Right forelimb (tissue), 1 donor: ENCODE measurements around the gene C3AR1.
A peak's percentile ranks its signal among the peaks of the same experiment; 100 is the strongest.
"Not testable (repeated sequence)": the region's sequence is repeated elsewhere in the genome, so short reads cannot be mapped to it uniquely, and the experiment has no call there.

Experiments
- DNase-seq: peaks from one replicate; pipeline ENCODE4 v3.0.0-alpha.2; 2018

Gene C3AR1

GRCh38 chr12:8065991-8066594 is at the start of gene C3AR1:
Gene C3AR1 (minus strand): TSS chr12:8066359. CDS start chr12:8060185, 6,174 bp downstream.
- DNase-seq: no peak

GRCh38 chr12:8113117-8113516 is 47.0 kb upstream of the C3AR1 start:
- DNase-seq: not testable (repeated sequence)

- DNase-seq: peak; percentile 79
Observed at GRCh38 chr12:8108808-8109398, 42.7 kb upstream of the C3AR1 start.

DNA sequence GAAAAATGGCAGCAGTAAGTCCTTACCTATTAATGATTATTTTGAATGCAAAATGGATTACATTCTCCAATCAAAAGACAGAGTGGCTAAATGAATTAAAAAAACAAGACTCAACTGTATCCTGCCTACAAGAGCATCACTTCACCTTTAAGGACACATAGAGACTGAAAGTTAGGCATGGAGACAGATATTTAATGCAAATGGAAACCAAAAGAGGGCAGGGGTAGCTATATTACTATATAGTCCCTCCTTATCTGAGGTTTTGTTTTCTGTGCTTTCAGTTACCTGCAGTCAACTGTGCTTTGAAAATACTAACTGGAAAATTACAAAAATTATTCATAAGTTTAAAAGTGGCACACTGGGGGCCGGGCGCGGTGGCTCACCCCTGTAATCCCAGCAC is 33.1 kb upstream of the C3AR1 start:
- DNase-seq: no peak

DNA sequence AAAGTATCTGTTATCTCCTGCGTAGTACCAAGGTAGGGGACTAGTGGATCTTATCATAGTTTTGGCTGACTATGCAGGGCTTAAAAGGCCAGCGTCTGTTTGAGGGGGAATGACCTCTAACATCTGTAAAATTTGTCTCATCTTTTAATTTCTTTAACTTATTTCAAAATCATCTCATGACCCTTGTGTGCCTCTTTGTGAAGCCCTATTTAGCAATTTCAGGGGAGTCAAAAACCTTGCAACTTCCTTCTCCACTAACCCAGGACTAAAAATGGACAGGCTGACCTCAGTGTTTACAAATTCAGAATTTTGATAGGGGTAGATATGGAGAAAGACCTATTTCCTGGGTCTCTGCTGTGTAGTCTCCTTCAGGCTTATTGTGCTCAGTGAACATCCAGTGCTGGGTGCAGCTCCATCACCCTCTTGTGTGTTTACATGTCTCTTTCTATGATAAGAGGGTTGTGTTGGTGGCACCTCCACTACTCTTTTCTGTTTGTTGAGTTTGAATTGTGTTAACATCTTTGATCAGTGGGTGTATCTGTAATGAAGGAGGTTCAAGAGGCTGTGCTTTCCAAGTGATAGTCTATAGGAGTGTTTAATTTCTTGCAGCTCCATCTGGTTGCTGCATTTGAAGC is 30.2 kb upstream of the C3AR1 start:
- DNase-seq: no peak

- DNase-seq: no peak
Observed at GRCh38 chr12:8093291-8093690, 27.1 kb upstream of the C3AR1 start.

- DNase-seq: no peak
Observed at GRCh38 chr12:8089716-8090115, 23.6 kb upstream of the C3AR1 start.

DNA sequence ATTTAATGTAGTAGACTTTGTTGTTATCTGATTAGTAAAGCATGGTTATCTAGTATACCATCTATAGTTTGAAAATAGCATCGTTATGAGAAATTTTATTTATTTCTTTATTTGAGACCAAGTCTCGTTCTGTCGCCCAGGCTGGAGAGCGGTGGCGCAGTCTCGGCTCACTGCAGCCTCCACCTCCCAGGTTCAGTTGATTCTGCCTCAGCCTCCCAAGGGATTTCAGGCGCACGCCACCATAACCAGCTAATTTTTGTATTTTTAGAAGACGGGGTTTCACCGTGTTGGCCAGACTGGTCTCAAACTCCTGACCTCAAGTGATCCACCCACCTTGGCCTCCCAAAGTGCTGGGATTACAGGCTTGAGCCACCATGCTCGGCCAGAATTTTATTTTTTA is 23.1 kb upstream of the C3AR1 start:
- not testable (repeated sequence) for DNase-seq

DNA sequence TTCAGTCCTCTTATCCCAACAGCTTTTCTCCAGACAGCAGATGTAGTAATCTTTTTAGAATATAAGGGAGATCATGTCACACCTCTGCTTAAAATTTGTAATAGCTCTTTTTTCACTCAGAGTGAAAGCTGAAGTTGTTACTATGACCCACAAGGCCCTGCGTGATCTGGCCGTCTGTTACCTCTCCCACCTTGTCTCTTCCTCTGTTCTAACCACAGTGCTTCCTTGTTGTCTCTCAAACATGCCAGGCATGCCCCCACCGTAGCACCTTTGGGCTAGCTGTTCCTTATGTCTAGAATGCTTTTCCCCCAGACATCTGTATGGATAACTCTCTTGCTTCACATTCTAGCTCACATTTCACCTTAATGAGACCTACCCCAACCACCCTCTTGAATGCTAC is 22.4 kb upstream of the C3AR1 start:
- DNase-seq: no peak

GRCh38 chr12:8087666-8088065 is 21.5 kb upstream of the C3AR1 start:
- no peak for DNase-seq

GRCh38 chr12:8084351-8084750 is 18.2 kb upstream of the C3AR1 start:
- not testable (repeated sequence) for DNase-seq

DNA sequence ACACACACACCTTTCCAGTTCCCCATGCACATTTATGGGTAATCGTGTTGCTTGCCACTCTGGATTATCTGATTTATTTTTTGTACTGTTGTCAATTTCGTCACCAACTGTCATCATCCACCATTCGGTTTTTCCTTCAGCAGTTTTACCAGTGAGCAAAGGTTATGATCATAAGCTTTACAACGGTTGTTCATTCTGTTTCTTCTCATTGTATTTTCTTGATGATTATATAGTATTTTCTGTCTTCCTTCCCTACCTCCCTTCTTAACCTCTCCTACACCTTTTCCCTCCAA is 16.6 kb upstream of the C3AR1 start:
- no peak for DNase-seq

- DNase-seq: no peak
Observed at GRCh38 chr12:8081251-8081920, 15.2 kb upstream of the C3AR1 start.

- DNase-seq: no peak
Observed at GRCh38 chr12:8080120-8080519, 14.0 kb upstream of the C3AR1 start.

DNA sequence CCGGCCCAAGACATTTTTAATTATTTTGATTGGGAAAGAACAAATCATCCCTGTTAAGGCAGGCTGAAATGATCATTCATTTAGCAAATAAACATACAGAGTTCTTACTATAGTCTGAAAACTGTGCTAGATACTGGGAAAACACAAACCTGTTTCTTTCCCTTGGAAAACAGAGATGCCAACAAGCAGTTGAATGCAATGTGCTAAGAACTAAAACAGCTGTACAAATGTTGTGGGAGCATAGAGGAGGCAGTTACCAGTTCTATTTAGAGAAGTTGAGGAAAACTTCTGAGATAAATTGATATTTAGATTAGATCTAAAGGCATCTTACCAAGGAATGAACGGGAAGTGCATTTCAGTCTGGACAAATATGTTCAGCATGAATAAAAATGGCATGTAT is 12.8 kb upstream of the C3AR1 start:
- no peak for DNase-seq

- DNase-seq: peak; percentile 53
Observed at GRCh38 chr12:8078398-8078797, 12.2 kb upstream of the C3AR1 start.

DNA sequence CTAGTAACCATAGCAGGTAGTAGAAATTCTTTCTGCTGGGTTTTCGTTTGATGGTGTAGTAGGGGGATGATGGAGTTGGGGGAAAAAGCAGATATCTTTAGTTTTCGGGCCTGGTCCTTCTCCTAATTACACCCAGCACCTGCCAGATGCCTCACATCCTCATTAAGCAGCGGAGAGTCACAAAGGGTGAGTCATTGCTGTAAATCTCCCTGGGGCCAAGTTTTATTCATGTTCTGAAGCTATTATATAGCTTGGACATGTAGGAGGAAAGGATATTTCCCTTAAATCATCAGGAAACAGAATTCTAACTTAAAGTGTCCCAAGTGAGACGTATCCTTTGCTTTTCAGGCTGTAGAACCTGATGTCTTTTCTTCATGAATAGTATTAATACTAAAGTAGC is 11.0 kb upstream of the C3AR1 start:
- DNase-seq: no peak

DNA sequence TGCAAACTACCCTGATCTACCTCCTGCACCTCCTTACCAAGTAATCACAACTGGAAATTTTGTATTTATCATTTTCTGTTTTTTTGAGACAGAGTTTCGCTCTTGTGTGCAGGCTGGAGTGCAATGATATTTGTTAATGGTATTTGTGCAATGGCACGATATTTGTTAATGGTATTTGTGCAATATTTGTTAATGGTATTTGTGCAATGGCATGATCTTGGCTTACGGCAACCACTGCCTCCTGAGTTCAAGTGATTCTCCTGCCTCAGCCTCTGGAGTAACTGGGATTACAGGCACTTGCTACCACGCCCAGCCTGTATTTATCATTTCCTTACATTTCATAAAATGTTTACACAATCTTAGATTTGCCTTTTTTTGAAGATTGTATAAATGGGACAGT is 10.2 kb upstream of the C3AR1 start:
- no peak for DNase-seq

- DNase-seq: no peak
Observed at GRCh38 chr12:8075935-8076334, 9.8 kb upstream of the C3AR1 start.

GRCh38 chr12:8071820-8072219 is 5.7 kb upstream of the C3AR1 start:
- not testable (repeated sequence) for DNase-seq

DNA sequence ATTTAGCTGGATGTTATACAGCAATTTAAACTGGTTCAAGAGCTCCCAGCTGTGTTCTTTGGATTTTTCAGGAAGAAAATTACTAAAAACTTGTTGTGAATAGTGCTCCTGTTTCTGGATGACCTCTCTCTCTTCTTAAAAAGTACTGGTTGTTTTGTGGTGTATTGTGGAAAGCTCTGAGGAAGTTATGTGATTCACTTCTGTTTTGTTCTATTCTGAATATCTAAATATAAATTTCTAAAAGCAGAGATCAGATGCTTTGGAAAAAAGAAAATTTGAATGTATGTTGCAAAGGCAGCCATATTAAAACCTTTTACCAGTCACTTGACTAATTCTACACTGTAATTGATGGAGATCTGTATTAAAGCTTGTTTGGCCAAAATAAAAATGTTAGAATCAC is 3.4 kb upstream of the C3AR1 start:
- DNase-seq: no peak

DNA sequence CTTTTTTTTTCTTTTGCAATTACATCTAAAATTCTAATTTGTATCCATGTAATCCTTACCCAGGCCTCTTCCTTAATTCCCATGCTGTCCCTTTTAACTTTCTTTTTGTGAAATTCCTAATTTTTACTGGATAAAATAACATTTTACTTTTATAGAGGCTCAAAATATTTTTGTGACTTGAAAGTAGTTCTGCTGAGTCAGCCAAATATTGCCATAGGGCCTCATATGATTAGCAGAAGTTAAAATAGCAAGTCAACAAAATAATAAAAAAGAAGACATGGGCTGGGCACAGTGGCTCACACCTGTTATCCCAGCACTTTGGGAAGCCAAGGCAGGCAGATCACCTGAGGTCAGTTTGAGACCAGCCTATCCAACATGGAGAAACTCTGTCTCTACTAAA is 2.0 kb downstream of the C3AR1 start:
- no peak for DNase-seq

DNA sequence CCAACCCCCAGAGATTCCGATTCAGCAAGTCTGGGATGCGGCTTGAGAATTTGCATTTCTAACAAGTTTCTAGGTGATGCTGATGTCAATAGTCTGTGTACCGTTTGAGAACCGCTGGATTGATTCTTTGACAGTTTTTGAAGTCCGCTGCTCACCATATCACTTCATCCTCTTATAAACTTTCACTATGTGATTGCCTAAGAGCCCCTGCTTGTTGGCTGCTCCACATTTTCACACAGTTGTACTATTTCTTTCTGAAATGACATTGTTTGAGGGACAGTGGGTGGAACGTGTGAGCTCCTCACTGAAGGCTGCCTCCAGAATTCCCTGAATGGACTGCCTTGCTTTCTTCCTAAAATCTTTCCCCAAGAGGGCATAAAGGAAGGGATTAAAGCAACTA is 7.7 kb downstream of the C3AR1 start:
- DNase-seq: no peak

DNA sequence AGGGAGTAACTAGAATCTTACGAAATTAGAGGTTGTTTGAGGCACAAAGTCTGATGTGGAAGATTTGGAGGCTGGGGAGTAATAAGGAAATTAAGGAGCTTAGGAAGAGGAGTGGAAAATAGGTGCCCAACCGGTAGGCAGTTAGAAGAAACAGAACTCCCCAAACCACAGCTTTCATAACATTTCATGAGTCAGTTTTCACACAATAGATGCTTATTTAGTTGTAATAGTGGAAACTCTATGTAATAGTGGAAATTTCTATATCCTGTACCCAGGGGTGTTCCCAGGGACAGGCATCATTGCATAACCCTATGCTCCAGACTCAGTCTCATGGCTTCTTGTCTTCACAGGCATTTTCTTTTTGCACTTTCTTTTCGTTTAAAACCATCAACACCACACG is 8.3 kb downstream of the C3AR1 start:
- DNase-seq: no peak
